NCI-H1092 (cell line): Measurements from ENCODE around the gene DDR1.
"Not testable (repeated sequence)": the region's sequence is repeated elsewhere in the genome, so short reads cannot be mapped to it uniquely, and the experiment has no call there.

Source experiments
- DNase-seq: peaks from one replicate; lab custom pipeline; 2025; lab: John Stamatoyannopoulos, UW

DDR1 gene

DNA sequence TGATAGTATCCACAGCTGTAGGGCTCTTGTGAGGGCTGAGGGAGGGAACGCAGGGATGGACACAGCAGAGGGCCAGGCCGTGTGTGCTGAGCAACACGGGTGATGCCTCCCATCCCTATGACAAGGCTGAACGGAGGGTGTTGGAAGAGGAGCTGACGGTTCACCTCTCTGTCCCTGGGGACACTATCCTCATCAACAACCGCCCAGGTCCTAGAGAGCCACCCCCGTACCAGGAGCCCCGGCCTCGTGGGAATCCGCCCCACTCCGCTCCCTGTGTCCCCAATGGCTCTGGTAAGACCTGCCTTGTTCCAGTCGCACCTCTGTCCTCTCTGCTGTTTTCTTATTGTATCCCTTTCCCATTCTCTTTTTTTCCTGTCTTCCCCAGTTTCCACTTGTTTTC, 10.1 kb downstream of the DDR1 start:
- DNase-seq, result no peak

DNA sequence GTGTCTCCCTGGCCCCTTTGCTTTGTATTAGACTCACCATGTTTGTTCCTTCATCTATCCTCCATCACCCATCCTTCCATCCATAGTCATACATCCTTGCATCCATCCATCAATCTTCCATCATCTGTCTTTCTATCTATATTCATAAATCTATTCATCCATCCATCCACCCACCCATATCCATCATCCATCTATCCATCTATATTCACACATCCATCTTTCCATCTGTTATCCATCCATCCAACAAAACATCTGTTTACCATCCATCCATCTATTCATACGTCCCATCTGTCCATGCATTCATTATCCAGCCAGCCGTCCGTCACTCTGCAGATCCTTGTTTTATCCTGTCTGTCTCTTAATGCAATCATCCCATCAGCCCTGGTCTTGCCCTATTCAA, 10.6 kb downstream of the DDR1 start:
- no peak for DNase-seq

DNA sequence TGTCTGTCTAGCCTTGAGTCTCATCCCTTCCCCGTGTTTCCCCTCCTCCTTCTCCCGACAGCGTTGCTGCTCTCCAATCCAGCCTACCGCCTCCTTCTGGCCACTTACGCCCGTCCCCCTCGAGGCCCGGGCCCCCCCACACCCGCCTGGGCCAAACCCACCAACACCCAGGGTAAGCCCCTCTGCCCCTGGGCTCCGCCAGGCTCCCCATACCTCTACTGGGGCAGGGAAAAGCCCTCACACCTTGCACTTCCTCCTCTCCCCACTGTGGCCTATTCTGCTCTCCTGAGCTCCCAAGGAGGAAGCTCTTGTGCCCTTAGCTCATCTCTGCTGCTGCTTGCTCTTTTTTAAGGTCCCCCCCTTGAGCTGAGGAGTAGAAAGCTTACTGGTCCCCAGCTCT, 11.0 kb downstream of the DDR1 start:
- DNase-seq, result no peak

DNA sequence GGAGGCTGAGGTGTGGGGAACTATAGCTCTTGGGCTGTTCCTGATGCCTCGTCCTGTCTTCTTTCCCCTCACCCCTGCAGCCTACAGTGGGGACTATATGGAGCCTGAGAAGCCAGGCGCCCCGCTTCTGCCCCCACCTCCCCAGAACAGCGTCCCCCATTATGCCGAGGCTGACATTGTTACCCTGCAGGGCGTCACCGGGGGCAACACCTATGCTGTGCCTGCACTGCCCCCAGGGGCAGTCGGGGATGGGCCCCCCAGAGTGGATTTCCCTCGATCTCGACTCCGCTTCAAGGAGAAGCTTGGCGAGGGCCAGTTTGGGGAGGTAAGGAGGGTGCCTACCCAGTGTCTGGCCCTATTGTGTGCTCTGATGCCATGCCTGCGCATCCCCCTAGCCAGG, 12.2 kb downstream of the DDR1 start:
- no peak for DNase-seq

DNA sequence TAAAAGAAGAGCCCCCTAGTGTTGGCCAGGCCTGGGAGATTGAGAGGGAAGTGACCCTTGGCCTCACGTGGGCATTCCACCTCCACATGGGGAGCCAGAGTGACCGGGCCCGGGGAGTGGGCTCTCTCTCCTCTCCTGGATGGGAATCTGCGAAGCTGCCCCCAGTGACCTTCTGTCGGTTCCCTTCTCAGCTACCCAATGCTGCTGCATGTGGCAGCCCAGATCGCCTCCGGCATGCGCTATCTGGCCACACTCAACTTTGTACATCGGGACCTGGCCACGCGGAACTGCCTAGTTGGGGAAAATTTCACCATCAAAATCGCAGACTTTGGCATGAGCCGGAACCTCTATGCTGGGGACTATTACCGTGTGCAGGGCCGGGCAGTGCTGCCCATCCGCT, 13.6 kb downstream of the DDR1 start:
- DNase-seq, result no peak

DNA sequence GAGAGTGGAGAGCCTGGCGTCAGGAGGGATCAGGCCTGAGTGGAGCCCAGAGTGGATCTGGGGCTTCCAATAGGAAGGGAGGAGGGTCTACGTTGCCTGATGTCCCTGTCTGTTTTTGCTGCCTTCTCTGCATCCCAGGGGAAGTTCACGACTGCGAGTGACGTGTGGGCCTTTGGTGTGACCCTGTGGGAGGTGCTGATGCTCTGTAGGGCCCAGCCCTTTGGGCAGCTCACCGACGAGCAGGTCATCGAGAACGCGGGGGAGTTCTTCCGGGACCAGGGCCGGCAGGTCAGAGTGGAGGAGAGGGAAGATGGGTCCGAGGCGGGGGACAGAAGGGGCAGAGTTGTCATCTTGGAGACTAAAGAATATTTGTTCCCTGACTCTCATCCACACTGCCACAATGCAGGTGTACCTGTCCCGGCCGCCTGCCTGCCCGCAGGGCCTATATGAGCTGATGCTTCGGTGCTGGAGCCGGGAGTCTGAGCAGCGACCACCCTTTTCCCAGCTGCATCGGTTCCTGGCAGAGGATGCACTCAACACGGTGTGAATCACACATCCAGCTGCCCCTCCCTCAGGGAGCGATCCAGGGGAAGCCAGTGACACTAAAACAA, 14.5 kb downstream of the DDR1 start:
- DNase-seq, result no peak

DNA sequence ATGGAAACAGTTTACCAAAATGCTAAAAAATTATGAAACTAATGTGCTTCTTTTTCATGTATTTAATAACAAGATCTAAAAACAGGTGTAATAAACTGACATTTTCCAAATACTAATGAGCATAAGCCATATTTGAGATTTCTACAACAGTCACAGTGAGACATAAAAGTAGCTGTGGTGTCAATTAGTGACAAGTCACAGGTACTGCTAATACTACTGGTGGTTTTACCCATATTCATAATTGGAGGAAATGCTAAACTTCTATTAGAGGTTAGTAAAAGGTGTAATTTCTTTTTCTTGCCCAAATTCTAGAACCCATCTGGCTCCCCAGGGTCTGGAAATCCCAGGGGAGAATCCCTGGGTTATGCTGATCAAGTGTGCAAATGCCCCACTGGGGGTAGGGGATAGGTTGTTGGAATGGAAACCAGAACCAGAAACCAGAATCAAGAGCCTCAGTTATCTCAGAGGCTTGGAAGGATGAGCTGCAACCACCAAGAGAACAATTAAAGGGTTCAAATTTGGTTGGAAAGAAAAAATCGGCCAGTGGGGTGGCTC, 16.6 kb downstream of the DDR1 start:
- no peak for DNase-seq

DNA sequence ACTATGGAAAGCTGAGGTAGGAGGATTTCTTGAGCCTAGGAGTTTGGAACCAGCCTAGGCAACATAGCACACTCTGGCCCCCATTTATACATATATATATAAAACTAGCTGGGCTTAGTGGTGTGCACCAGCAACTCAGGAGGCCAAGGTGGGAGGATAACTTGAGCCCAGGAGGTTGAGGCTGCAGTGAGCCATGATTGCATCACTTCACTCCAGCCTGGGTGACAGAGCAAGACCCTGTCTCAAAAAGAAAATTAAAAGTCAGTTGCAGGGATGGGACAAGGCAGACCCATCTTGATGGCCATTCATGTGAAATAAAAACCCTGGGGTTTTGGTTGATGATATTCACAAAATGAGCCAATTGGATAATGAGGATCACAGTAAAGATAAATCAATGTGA, 17.1 kb downstream of the DDR1 start:
- no peak for DNase-seq

DNA sequence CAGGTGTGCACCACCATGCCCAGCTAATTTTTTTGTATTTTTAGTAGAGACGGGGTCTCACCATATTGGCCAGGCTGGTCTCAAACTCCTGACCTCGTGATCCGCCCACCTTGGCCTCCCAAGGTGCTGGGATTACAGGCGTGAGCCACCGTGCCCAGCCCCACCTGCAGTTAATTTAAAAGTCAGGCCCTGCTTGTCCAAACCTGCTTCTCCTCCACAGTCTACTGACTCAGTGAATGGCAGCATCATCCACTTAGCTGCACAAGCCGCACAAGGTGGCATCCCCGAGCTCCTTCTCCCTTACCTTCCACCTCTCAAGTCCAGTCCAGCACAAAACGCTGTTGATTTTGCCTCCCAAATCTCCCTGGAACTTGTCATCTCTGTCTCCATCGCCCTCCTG, 17.9 kb downstream of the DDR1 start:
- DNase-seq, result not testable (repeated sequence)

DNA sequence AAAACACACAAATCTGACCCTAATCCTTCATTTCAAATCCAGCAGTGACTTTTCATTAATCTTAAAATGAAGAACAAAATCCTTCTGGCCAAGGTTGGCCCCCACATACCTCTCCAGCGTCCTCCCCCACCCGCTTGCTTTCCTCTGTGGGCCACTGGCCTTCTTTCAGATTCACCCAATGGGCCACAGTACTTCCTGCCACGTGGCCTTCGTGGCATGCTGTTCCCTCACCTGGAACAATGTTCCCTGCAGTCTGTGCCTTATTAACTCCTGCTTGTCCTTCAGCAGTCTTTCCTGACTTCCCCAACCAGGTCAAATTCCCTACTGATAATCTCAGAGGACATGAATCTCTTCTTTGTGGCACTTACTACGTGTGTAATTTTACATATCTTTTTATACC, 18.4 kb downstream of the DDR1 start:
- no peak for DNase-seq

DNA sequence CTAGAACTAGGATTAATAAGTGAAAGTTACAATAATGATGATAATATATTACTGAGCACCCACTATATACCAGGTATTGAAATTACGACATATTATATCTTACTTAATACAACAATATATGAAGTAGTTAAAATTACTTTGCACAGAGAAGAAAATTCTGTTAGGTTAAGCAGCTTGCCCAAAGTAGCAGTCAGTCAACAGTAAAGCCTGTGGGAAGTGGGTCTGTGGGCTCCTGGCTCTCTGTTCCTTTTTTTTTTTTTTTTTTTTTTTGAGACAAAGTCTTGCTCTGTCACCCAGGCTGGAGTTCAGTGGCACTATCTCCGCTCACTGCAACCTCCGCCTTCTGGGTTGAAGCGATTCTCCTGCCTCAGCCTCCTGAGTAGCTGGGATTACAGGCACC, 18.9 kb downstream of the DDR1 start:
- DNase-seq, result no peak

DNA sequence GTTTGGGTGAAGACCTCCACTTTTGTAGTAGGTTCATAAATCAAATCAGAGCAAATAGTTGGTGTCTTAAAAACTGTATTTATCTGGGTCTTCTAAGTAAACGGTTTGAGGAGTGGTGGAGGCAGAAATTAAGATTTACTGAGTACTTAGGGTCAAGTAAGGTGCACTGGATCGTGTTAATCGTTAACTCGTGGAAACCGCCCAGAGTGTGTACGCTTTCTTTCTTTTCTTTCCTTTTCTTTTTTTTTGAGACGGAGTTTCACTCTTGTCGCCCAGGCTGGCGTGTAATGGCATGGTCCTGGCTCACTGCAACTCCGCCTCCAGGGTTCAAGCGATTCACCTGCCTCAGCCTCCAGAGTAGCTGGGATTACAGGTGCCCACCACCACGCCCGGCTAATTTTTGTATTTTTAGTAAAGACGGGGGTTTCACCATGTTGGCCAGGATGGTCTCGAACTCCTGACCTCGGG, 23.0 kb downstream of the DDR1 start:
- DNase-seq, result not testable (repeated sequence)

DNA sequence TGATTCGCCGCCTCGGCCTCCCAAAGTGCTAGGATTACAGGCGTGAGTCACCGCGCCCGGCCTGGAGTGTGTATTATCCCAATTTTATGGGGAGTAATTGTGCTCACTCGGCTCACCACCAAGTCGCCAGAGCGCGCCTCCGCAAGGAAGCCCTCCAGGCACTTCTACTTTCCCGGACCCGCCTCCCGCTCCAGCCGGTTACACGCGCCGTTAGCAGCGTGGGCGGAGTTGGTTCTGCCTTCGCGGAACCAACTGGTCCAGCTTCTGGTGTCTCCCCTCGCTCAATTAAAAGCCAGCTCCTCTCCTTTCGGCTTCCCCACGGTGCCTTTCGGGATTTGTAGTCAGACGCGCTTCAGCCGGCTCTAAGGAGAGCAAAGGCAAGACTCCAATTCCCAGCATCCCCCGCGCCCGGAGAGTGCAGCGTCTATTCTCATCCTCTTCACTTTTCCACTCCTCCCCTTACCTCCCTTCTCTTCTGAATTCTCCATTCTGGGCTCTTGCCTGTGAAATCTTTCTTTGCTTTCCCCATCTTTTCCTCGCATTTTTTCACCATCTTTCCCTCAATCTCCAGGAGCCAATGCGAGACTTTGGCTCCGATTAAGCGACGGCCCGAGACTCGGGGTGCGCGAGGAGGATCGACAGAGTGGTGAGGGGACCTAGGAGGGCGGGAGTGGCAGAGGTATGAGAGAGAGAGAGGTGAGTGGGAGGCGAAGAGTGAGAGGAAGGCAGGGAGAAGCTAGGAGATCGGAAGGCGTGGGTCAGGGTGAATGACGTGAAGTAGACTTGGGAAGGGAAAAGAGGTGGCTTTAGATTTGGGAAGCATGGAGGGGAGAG, 23.7 kb downstream of the DDR1 start, which contains the start of gene GTF2H4:
Gene GTF2H4 (plus strand): TSS at position 450 of the 834 bp plus-strand sequence.
- DNase-seq, result peak; percentile 95

DNA sequence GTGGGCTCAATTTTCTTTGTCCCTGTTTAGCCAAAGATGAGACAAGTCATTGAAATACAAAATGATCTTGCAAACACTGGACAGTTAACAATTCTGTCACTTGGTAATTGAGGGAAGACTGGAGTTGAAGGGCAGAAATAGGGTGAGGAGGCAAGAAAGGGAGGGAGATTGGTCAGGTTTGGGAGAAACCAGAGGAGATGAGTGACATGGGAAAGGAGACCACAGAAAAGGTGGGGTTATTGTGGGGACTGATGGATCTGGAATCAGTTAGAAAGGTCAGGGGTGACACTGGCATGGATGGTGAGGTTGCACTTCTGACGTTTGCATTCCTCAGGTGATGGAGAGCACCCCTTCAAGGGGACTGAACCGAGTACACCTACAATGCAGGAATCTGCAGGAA, 24.4 kb downstream of the DDR1 start:
- no peak for DNase-seq

DNA sequence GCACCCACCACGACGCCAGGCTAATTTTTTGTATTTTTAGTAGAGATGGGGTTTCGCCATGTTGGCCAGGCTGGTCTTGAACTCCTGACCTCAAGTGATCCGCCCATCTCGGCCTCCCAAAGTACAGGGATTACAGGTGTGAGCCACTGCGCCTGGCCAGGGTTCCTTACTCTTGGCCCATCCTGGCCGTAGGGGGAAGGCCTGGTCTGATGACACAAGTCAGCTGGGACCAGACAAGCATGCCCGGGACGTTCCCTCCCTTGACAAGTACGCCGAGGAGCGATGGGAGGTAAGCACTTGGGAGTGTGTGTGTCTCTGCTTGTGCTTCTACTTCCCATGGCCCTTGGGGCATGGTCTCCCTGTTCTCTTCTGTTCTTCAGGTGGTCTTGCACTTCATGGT, 26.2 kb downstream of the DDR1 start:
- DNase-seq, result not testable (repeated sequence)

DNA sequence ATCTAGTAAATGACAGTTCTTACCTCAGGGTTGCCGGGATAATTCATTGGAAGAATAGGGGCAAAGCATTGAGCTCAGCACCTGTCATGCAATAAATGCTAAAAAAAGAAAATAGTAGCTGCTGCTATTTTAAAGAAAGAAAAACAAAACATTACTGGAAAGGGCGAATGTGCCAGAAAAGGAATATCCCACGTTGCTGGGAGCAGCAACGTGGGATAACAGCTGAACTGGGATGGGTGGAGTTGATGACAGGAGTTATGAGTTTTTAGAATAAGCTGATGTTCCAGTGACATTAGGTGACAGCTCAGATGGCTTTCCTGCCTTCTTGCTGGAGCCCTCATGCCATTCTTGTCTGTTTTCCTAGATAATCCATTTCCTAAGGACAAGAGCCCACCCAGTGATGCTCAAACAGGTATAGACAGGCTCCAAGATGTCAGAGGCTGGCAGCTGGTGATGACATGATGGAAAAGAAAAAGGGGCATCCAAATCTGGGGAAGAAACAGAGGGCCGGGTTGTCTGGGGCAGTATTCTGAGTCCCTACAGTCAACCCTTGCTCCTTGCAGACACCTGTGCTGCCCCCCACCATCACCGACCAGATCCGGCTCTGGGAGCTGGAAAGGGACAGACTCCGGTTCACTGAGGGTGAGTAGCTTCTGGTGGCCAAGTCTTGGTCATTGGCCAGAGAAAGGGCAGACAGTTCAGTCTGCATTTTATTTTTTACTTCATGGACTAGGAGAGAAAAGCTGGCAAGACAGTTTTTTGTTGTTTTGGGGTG, 28.6 kb downstream of the DDR1 start:
- no peak for DNase-seq

DNA sequence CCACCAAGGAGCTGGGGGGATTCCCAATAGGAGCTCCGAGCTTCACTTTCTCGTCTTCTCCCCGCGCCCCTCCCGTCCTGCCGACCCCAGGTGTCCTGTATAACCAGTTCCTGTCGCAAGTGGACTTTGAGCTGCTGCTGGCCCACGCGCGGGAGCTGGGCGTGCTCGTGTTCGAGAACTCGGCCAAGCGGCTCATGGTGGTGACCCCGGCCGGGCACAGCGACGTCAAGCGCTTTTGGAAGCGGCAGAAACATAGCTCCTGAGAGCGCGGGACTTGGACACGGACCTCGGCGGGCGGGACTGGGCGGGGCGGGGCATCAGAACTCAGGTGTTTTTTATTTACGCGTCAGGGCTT, 29.4 kb downstream of the DDR1 start:
- no peak for DNase-seq

DNA sequence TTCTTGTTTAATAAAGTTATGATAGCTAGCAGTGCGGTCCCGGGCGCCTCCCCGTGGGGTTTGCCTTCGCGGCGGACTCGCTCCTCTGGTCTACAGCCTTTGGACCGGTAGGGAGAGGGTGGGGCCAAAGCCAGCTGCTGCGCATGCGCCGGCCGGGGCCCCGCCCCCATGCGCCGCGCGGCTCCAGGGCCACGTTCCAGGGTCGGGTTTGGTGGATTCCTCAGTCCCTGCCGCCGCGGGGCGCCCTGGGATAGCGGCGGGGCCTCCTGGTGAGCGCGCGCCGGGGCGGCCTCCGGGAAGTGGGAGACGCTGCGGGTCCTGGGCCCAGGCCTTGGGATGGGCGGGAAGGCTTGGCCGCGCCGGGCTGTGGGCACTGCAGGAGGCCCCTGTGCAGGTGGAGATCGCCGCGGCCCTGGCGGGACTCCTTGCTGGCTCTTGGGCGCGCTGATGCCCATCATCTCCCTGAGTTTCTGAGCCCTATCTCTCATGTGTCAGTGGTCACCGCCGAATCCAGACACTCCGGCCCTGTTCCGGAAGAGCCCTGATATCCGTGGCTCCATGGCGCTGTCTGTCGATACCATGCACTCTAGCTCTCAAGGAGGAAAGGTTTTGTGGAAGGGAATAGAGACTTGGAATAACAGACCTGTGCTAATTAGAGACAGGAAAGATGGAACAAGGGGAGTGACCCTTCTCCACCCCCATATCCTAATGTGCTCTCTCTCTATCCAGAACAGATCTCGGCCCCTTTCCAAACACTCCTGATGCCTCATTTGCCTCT, 29.9 kb downstream of the DDR1 start, which contains the start of gene VARS2:
Gene VARS2 (plus strand): TSS at position 163 of the 778 bp plus-strand sequence. CDS start 599 bp downstream, at position 762.
- peak; percentile 55 for DNase-seq

DNA sequence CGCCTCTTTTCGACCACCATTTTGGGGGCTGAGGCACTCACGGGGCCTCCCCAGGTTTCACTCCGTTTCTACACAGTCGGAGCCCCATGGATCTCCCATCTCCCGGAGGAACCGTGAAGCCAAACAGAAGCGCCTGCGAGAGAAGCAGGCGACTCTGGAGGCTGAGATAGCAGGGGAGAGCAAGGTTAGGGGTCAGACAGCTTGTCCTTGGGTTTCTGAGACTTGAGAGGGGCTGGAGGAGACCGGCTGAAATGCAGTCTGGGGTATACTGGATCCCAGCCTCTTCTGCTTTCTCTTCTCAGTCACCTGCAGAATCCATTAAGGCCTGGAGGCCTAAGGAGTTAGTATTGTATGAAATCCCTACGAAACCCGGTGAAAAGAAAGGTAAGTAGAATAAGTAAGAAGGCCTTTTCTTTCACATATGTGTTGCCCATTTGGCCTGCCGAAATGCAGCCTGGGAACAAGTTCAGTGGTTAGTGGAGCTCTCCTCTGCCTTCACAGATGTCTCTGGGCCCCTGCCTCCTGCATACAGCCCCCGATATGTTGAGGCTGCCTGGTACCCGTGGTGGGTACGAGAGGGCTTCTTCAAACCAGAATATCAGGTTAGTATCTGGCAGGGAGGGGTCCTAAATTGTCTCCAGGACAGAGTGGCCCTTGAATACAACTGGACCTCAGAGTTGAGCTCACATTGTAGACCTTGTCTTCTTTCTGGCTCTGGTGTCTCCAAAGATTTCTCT, 30.7 kb downstream of the DDR1 start:
- DNase-seq, result no peak

DNA sequence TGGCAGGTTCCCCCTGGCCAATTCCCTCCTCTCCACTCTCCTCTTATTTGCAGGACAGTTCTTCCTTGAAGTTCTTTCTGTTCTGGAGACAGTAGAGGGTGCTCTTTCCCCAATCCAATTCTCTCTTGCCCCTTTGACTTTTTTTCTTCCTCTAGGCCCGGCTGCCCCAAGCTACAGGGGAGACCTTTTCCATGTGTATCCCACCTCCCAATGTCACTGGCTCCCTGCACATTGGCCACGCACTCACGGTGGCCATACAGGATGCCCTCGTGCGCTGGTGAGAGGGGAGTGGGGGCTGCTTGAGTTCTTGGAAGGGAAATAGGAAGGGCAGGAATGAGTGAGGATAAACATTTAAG, 31.2 kb downstream of the DDR1 start:
- no peak for DNase-seq

DNA sequence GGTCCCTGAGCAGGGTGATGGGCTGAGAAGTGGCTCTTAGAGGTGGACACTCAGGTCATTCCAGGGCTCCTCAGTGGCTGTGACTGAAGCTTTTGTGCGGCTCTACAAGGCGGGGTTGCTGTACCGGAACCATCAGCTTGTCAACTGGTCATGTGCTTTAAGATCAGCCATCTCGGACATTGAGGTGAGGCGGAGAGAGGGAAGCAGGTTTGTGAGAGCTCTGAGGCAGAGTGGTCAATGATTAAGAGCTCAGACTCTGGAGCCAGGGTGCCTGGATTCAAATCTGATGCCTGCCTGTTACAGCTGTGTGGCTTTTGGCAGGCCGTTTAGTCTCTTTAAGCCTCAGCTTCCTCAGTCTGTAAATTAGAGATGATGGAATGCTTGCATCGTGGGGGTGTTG, 32.7 kb downstream of the DDR1 start:
- no peak for DNase-seq
